GM12878 (cell line): ENCODE results near the gene KIF2C. TPM values are rescaled to one million over a fixed set of nuclear protein-coding genes. Genes with fewer than 3 reads are reported as not detected.
A peak's percentile ranks its signal among the peaks of the same experiment; 100 is the strongest.

Experiments used
- ATF7 ChIP-seq: fragments of 450-650 bp; IDR thresholded peaks from 2 replicates; pipeline ENCODE4 v1.6.1; 2016; ENCODE audit warnings: low read depth, mild to moderate bottlenecking
- BRCA1 ChIP-seq: IDR thresholded peaks from 2 replicates; pipeline ENCODE4 v1.6.1; 2011; ENCODE audit warnings: low read depth, low read length, improper control_type of control experiment
- CEBPB ChIP-seq, 2 experiments: fragments of 150-350 bp in 1 of 2; IDR thresholded peaks; 2 replicates each; pipeline ENCODE4 v1.6.1; 2012 to 2014; ENCODE audit warnings: low read depth in 2 of 2, low read length in 2 of 2, borderline replicate concordance in 1 of 2, inconsistent platforms in 1 of 2
- CHD1 ChIP-seq: IDR thresholded peaks from 2 replicates; pipeline ENCODE4 v1.6.1; 2012; ENCODE audit warnings: low read depth, low read length, improper control_type of control experiment
- CREM ChIP-seq: IDR thresholded peaks from 2 replicates; pipeline ENCODE4 v1.6.1; 2014; ENCODE audit warnings: antibody characterized with exemption, low read depth
- EZH2 ChIP-seq: IDR thresholded peaks from 2 replicates; pipeline ENCODE4 v1.6.1; 2012; ENCODE audit warnings: low read depth, mild to moderate bottlenecking, control low read depth, inconsistent platforms, low read length, borderline replicate concordance; ENCODE audit not compliant: control insufficient read depth
- IKZF2 ChIP-seq, 2 experiments: fragments of 450-650 bp; IDR thresholded peaks; 2 replicates each; pipeline ENCODE4 v1.6.1; 2017; ENCODE audit warnings: mild to moderate bottlenecking in 2 of 2, moderate library complexity in 2 of 2
- IRF3 ChIP-seq: fragments of 450-650 bp; IDR thresholded peaks from 2 replicates; pipeline ENCODE4 v1.6.1; 2014; ENCODE audit warnings: mild to moderate bottlenecking
- KAT2A ChIP-seq: conservative IDR thresholded peaks from 2 replicates; pipeline ENCODE4 v1.6.1; 2011; ENCODE audit warnings: low read depth, low read length; ENCODE audit not compliant: control insufficient read depth
- LARP7 ChIP-seq: fragments of 450-650 bp; IDR thresholded peaks from 2 replicates; pipeline ENCODE4 v1.6.1; 2017; ENCODE audit warnings: mild to moderate bottlenecking
- MEF2A ChIP-seq: IDR thresholded peaks from 2 replicates; pipeline ENCODE4 v1.6.1; 2011; ENCODE audit warnings: low read depth, mild to moderate bottlenecking, low read length, moderate library complexity; ENCODE audit not compliant: insufficient read depth
- MTA2 ChIP-seq: fragments of 450-650 bp; IDR thresholded peaks from 2 replicates; pipeline ENCODE4 v1.6.1; 2016; ENCODE audit warnings: low read depth, mild to moderate bottlenecking, moderate library complexity
- MYC ChIP-seq: IDR thresholded peaks from 2 replicates; pipeline ENCODE4 v1.6.1; 2011; ENCODE audit warnings: mild to moderate bottlenecking, low read length, moderate library complexity, inconsistent platforms; ENCODE audit not compliant: insufficient read depth, insufficient replicate concordance, insufficient read length, severe bottlenecking
- NFXL1 ChIP-seq: fragments of 450-650 bp; IDR thresholded peaks from 2 replicates; pipeline ENCODE4 v1.6.1; 2017; ENCODE audit warnings: antibody characterized with exemption, mild to moderate bottlenecking, borderline replicate concordance
- RB1 ChIP-seq: fragments of 450-650 bp; formaldehyde crosslinking; IDR thresholded peaks from 2 replicates; pipeline ENCODE4 v1.6.1; 2017; ENCODE audit warnings: mild to moderate bottlenecking, borderline replicate concordance
- RELB ChIP-seq: fragments of 450-650 bp; IDR thresholded peaks from 2 replicates; pipeline ENCODE4 v1.6.1; 2017; ENCODE audit warnings: low read depth, mild to moderate bottlenecking, moderate library complexity
- SMARCA5 ChIP-seq: fragments of 450-650 bp; IDR thresholded peaks from 2 replicates; pipeline ENCODE4 v1.6.1; 2017; ENCODE audit warnings: mild to moderate bottlenecking
- TCF12 ChIP-seq: IDR thresholded peaks from 2 replicates; pipeline ENCODE4 v1.6.1; 2011; ENCODE audit warnings: low read depth, mild to moderate bottlenecking, low read length
- USF2 ChIP-seq: IDR thresholded peaks from 2 replicates; pipeline ENCODE4 v1.6.1; 2011; ENCODE audit warnings: low read depth, low read length, improper control_type of control experiment, borderline replicate concordance
- ZNF274 ChIP-seq: IDR thresholded peaks from one replicate; pipeline ENCODE4 v1.8.0; 2011; ENCODE audit not compliant: insufficient read length, insufficient read depth
- ZNF592 ChIP-seq: fragments of 450-650 bp; IDR thresholded peaks from 2 replicates; pipeline ENCODE4 v1.6.1; 2017; ENCODE audit warnings: mild to moderate bottlenecking, moderate library complexity
- polyA plus RNA-seq, 11 experiments: library from polyadenylated mRNA; depleted of rRNA in 4 of 11; unstranded in 6 of 11; stranded (reverse) in 5 of 11; fragments of >200 nt; fragmentation: Nextera tagmentation in 4 of 11; fragmentation: Illumina TruSeq in 1 of 11; extraction: Ambion mirVana in 4 of 11; extraction: Trizol in 1 of 11; gene quantifications; 1 replicate in 1 of 11; 2 replicates in 10 of 11; pipeline versions ENCODE4 v1.2.1 to v1.2.3, GENCODE V29; 2011 to 2016; ENCODE audit warnings: inconsistent platforms in 2 of 11, missing spikeins in 2 of 11, low read depth in 1 of 11
- total RNA-seq, 4 experiments: library from RNA; depleted of rRNA in 3 of 4; stranded (reverse); fragments of >200 nt in 3 of 4; fragmentation: Illumina TruSeq in 1 of 4; extraction: Trizol in 1 of 4; gene quantifications; 2 replicates each; pipeline versions ENCODE4 v1.2.1 to v1.2.3, GENCODE V29; 2013 to 2021

Gene KIF2C
- total and polyA plus RNA-seq, 10 of the 15 experiments (the other 5 are each of a cell fraction or from before 2014, with no cell fraction given): 42.3 to 104 (median 83.8) TPM

GRCh38 chr1:44810101-44810761 lies 70.6 kb downstream of the KIF2C start (continued):
- TF ChIP-seq ZNF592 (no peak), NFXL1 (no peak), MEF2A (no peak), KAT2A (no peak), ATF7 (no peak), TCF12 (peak; percentile 90), MYC (no peak), BRCA1 (no peak), IRF3 (no peak), USF2 (no peak), IKZF2 (IDR thresholded peaks at IDR 0.05) (peak; percentile 76 to 81; a peak in 3 of 4 replicates), LARP7 (no peak), RB1 (no peak), RELB (peak; percentile 59), CREM (no peak), MTA2 (peak; percentile 57; the same call in 1 of the 2 replicates), SMARCA5 (0 out of 2 replicates have a peak, but pooled peaks have one; percentile 19), EZH2 (no peak), ZNF274 (no peak), CHD1 (no peak), CEBPB (IDR thresholded peaks at IDR 0.05; ENCODE audit: borderline replicate concordance in 1 of 2, low read depth in 2 of 2, low read length in 2 of 2) (no peak)
